HG02884 (cell line): ENCODE results near the gene HTN1.
"Not testable (repeated sequence)": the region's sequence is repeated elsewhere in the genome, so short reads cannot be mapped to it uniquely, and the experiment has no call there.

ENCODE experiments used
- ATAC-seq: cut with Tn5 transposase; IDR thresholded peaks from one replicate; pipeline ENCODE4 v1.9.1; 2021; ENCODE audit warnings: mild to moderate bottlenecking, moderate library complexity; ENCODE audit not compliant: unreplicated experiment

Gene HTN1

GRCh38 chr4:70050138-70050537 is at the start of gene HTN1:
TSS of gene HTN1 (plus strand) at chr4:70050438. CDS start at chr4:70053077, 2,639 bp downstream.
- not testable (repeated sequence) for ATAC-seq

GRCh38 chr4:70000711-70001110 is 49.5 kb upstream of the HTN1 start:
- ATAC-seq = no peak

- ATAC-seq = no peak
Measured at GRCh38 chr4:70002507-70002906, 47.7 kb upstream of the HTN1 start.

GRCh38 chr4:70008771-70009170 is 41.5 kb upstream of the HTN1 start:
- no peak for ATAC-seq

GRCh38 chr4:70019006-70019405 is 31.2 kb upstream of the HTN1 start:
- not testable (repeated sequence) for ATAC-seq

- ATAC-seq = no peak
Measured at GRCh38 chr4:70023218-70023617, 27.0 kb upstream of the HTN1 start.

- no peak for ATAC-seq
Measured at GRCh38 chr4:70027011-70027410, 23.2 kb upstream of the HTN1 start.

- not testable (repeated sequence) for ATAC-seq
Measured at GRCh38 chr4:70028159-70028558, 22.1 kb upstream of the HTN1 start, which contains the start of gene HTN3. TSS of gene HTN3 (plus strand) at chr4:70028459. CDS start at chr4:70030741, 2,282 bp downstream.

GRCh38 chr4:70037559-70037958 is 12.7 kb upstream of the HTN1 start:
- ATAC-seq = not testable (repeated sequence)

GRCh38 chr4:70039928-70040327 is 10.3 kb upstream of the HTN1 start:
- ATAC-seq = not testable (repeated sequence)

GRCh38 chr4:70041652-70042286 is 8.5 kb upstream of the HTN1 start:
- ATAC-seq = no peak

GRCh38 chr4:70056534-70056933 is 6.3 kb downstream of the HTN1 start:
- not testable (repeated sequence) for ATAC-seq

GRCh38 chr4:70057651-70058050 is 7.4 kb downstream of the HTN1 start:
- no peak for ATAC-seq

- ATAC-seq = no peak
Measured at GRCh38 chr4:70059149-70059548, 8.9 kb downstream of the HTN1 start.

GRCh38 chr4:70062000-70062399 is 11.8 kb downstream of the HTN1 start:
- ATAC-seq = peak; percentile 44

GRCh38 chr4:70080205-70080604 is 30.0 kb downstream of the HTN1 start:
- no peak for ATAC-seq

- ATAC-seq = no peak
Measured at GRCh38 chr4:70099206-70099605, 49.0 kb downstream of the HTN1 start.
